Prostate gland (tissue), 2 donors: ENCODE measurements around the gene ARMH1. TPM values are rescaled to one million over a fixed set of nuclear protein-coding genes. Genes with fewer than 3 reads are reported as not detected.

ENCODE experiments used
- DNase-seq: peaks from one replicate; pipeline ENCODE4 v3.0.0-alpha.2; 2019; ENCODE audit warnings: low spot score
- H3K27ac ChIP-seq, 2 donors: fragments of 200-600 bp; sonication (generic); 2 replicates each; pipeline ENCODE4 v1.5.1; 2017 to 2019
- H3K27me3 ChIP-seq: fragments of 200-600 bp; sonication (generic); replicated peaks from 2 replicates; pipeline ENCODE4 v1.5.1; 2019; ENCODE audit not compliant: insufficient read depth
- H3K36me3 ChIP-seq, 2 donors: fragments of 200-600 bp; sonication (generic); 1 replicate in 1 of 2; 2 replicates in 1 of 2; pipeline versions ENCODE4 v1.5.1 to v1.8.1; 2017 to 2019
- H3K4me1 ChIP-seq: fragments of 200-600 bp; sonication (generic); replicated peaks from 2 replicates; pipeline ENCODE4 v1.5.1; 2019
- H3K4me3 ChIP-seq, 2 donors: fragments of 200-600 bp; sonication (generic); 2 replicates each; pipeline ENCODE4 v1.5.1; 2017 to 2019
- H3K9me3 ChIP-seq: fragments of 200-600 bp; sonication (generic); 2 replicates; pipeline ENCODE4 v1.5.1; 2017
- POLR2A ChIP-seq: fragments of 450-650 bp; IDR thresholded peaks from one replicate; pipeline ENCODE4 v1.6.1; 2016; ENCODE audit warnings: antibody characterized with exemption, mild to moderate bottlenecking
- POLR2AphosphoS5 ChIP-seq: sonication (generic); formaldehyde crosslinking; IDR thresholded peaks from one replicate; pipeline ENCODE4 v1.6.1; 2017; ENCODE audit warnings: antibody characterized with exemption
- WGBS: methylation state at CpG from one replicate; pipeline ENCODE4 v1.1.5; 2018; 5-methylcytosine and 5-hydroxymethylcytosine counted together
- intact Hi-C: fragments of 100-400 bp; cut with DNase I; formaldehyde crosslinking; loops from one replicate; pipeline ENCODE4 v1.14.2; 2022
- total RNA-seq, 2 donors: library from RNA; depleted of rRNA; stranded (reverse); fragments of >200 nt; gene quantifications; one replicate each; pipeline ENCODE4 v1.1.0, GENCODE V29; 2016
- TF ChIP-seq, protein P1 (sequence below), 4 experiments: fragments of 200-600 bp in 2 of 4; fragments of 450-650 bp in 2 of 4; sonication (generic) in 2 of 4; IDR thresholded peaks; 1 replicate in 3 of 4; 2 replicates in 1 of 4; pipeline ENCODE4 v1.5.1; 2016 to 2019; ENCODE audit warnings: antibody characterized with exemption in 4 of 4, mild to moderate bottlenecking in 2 of 4, moderate library complexity in 2 of 4

Gene ARMH1
- total RNA-seq, 2 donors from 2014 or later = 1.0 to 3.6 TPM

DNA sequence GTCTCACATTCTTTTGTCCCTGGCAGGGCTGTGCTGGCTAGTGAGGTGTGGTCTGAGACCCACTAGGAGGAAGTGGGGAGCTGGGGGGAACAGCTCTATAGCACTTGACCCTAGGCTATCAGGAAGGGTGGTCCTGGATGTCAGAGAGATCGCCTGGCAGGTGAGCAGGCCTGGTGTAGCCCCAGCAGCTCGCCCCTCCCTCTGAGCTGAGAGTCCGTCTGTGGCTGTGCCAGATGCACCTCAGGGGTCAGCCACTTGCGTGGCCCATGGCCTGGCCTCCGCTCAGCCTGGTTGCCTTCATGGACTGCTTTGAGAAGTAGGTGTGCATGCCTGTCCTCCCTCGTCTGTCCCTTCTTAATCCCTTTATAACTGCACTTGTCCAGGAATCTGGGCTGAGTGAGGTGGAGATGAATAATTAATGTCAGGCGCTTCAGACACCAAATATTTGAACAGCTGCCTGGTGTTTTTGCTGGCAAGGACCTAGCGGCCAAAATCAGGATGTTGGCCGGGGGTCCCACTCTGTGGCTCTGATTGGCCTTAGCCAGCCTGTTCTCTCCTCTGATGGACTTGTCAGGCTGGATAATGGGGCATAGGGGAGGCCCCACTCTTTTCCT lies 30.7 kb upstream of the ARMH1 start:
- Histone ChIP-seq H3K4me1 (peaks cover 7% of the 10 kb centered on the region), H3K27ac (no peak overlapping the region), H3K9me3 (no peaks in the 10 kb centered on the region), H3K36me3 (peaks cover 0 to 4% of the 10 kb centered on the region in 2 donors), H3K27me3 (no peaks in the 10 kb centered on the region), H3K4me3 (no peak overlapping the region)
- no peak for DNase-seq
- 49% methylated on average over 9 of the region's 9 CpGs for WGBS
- intact Hi-C loops = no loop called here
- no peak for TF ChIP-seq POLR2A
- no peak for TF ChIP-seq POLR2AphosphoS5
- TF ChIP-seq, protein P1, sequence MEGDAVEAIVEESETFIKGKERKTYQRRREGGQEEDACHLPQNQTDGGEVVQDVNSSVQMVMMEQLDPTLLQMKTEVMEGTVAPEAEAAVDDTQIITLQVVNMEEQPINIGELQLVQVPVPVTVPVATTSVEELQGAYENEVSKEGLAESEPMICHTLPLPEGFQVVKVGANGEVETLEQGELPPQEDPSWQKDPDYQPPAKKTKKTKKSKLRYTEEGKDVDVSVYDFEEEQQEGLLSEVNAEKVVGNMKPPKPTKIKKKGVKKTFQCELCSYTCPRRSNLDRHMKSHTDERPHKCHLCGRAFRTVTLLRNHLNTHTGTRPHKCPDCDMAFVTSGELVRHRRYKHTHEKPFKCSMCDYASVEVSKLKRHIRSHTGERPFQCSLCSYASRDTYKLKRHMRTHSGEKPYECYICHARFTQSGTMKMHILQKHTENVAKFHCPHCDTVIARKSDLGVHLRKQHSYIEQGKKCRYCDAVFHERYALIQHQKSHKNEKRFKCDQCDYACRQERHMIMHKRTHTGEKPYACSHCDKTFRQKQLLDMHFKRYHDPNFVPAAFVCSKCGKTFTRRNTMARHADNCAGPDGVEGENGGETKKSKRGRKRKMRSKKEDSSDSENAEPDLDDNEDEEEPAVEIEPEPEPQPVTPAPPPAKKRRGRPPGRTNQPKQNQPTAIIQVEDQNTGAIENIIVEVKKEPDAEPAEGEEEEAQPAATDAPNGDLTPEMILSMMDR (IDR thresholded peaks at IDR 0.05) = no peak

GRCh38 chr1:44644806-44645205 lies 29.7 kb upstream of the ARMH1 start:
- TF ChIP-seq, protein P1 (IDR thresholded peaks at IDR 0.05) = no peak
- no peak for TF ChIP-seq POLR2AphosphoS5
- TF ChIP-seq POLR2A = no peak
- Histone ChIP-seq H3K36me3 (peaks cover 0 to 4% of the 10 kb centered on the region in 2 donors), H3K4me1 (peaks cover 12% of the 10 kb centered on the region), H3K27me3 (no peaks in the 10 kb centered on the region), H3K4me3 (no peak overlapping the region), H3K9me3 (no peaks in the 10 kb centered on the region), H3K27ac (no peak overlapping the region)
- no peak for DNase-seq
- intact Hi-C loops = no loop called here
- 93% methylated on average over 7 of the region's 7 CpGs for WGBS

DNA sequence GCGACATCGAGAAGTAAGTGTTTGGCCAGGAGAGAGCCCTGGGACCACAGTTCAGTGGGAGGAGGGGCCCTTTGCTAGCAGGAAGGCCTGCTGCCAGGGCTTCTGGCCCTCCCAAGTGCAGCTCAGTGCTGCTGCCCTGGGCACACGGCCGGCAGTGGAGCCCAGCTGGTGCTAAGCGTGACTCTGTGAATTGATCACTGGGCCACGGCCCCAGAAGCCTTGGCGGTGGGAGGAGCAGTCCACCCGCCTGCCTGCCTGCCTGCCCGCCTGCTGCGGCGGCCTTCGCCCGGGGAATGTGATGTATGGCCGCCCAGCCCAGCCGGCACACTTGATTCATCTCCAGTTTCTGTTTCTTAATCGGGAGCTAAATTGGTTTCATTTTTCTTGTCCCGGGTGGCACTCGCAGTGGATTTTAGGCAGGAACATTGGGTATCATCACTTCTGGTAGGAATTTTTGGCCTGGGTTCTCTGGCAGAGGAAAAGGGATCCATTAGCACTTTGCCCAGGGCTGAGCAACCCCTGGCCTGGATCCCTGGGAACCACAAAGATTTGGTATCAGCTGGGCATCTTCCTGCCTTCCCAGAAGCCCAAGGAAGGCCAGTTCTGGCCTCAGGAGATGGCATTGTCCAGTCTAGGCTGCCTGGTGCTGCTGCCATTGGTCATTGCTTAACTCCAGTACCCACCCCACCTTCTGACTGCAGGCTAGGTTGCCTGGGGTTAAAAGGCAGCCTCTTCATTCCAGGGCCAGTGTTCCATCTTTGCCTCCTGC lies 28.9 kb upstream of the ARMH1 start:
- DNase-seq = no peak
- no peak overlapping the region for H3K4me3 ChIP-seq
- H3K4me1 ChIP-seq = peaks cover 18% of the 10 kb centered on the region
- H3K27ac ChIP-seq = no peak overlapping the region
- H3K27me3 ChIP-seq = no peaks in the 10 kb centered on the region
- WGBS = 77% methylated on average over 17 of the region's 18 CpGs
- TF ChIP-seq POLR2A (no peak), POLR2AphosphoS5 (no peak)
- TF ChIP-seq, protein P1 (IDR thresholded peaks at IDR 0.05) = no peak
- H3K9me3 ChIP-seq = no peaks in the 10 kb centered on the region
- intact Hi-C loops = no loop called here
- peaks cover 0 to 4% of the 10 kb centered on the region in 2 donors for H3K36me3 ChIP-seq

DNA sequence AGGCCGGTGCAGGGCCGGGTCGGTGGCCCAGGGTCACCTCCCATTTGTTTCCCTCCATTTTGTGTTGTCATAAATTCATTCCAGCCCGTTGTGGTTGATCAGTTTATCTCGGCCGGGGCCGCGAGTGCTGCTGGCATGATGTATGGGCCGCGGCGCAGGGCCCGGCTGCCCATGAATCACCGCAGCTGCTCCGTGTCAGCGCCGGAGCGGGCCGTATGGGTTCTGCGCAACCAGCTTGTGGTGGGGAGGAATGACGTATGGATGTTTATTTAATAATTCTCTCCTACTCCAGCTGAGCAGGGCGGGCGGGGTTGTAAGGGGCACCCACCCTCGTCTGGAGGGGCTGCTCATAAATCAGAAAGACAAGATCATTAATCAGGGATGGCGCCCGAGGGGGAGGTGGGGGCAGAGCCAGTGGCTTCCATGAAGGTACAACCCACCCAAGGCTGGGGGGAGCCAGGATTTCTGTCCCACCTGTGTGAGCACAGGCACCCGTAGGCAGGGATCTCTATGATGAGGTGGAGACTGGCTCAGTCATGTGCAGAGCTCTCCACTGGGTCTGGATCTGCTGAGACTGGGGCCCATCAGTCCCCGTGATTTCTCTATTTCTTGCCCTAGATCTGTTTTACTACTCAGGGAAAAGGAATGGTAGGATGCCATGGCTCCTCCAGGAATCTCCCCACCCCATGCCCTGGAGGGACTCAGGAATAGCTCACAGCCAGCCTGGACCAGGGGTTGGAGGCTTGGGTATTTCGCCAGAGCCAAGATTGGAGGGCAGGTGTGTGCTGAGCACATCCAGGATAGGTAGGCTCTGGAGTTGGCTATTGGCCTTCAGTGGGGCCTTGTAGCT lies 28.0 kb upstream of the ARMH1 start:
- intact Hi-C loops = no loop called here
- no peak for DNase-seq
- no peak overlapping the region for H3K4me3 ChIP-seq
- peaks cover 11% of the 10 kb centered on the region for H3K4me1 ChIP-seq
- 89% methylated on average over 28 of the region's 28 CpGs for WGBS
- TF ChIP-seq, protein P1 (IDR thresholded peaks at IDR 0.05) = no peak
- TF ChIP-seq POLR2AphosphoS5 (no peak), POLR2A (no peak)
- peaks cover 0 to 4% of the 10 kb centered on the region in 2 donors for H3K36me3 ChIP-seq
- H3K27ac ChIP-seq = no peak overlapping the region
- no peaks in the 10 kb centered on the region for H3K9me3 ChIP-seq
- no peaks in the 10 kb centered on the region for H3K27me3 ChIP-seq
